ENCODE measurements around the gene TRAPPC8. TPM values are rescaled to one million over a fixed set of nuclear protein-coding genes. Genes with fewer than 3 reads are reported as not detected.

TRAPPC8 gene
- total and polyA plus RNA-seq, 2 of the 13 experiments (the other 11 are each of a cell fraction or from before 2014, with no cell fraction given), result 34.6 to 50.8 TPM

DNA sequence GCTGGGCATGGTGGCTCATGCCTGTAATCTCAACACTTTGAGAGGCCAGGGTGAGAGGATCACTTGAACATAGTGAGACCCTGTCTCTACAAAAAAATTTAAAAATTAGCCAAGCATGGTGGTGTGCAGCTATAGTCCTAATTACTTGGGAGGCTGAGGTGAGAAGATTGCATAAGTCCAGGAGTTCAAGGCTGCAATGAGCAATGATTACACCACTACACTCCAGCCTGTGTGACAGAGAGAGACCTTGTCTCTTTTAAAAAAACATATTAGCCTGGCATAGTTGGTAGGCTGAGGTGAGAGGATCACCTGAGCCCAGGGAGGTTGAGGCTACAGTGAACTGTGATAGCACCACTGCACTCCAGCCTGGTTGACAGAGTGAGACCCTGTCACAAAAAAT is 13.7 kb downstream of the TRAPPC8 start (continued):
- TF ChIP-seq, protein P1, sequence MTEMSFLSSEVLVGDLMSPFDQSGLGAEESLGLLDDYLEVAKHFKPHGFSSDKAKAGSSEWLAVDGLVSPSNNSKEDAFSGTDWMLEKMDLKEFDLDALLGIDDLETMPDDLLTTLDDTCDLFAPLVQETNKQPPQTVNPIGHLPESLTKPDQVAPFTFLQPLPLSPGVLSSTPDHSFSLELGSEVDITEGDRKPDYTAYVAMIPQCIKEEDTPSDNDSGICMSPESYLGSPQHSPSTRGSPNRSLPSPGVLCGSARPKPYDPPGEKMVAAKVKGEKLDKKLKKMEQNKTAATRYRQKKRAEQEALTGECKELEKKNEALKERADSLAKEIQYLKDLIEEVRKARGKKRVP (CRISPR knock-in tag; IDR thresholded peaks at IDR 0.05), result 0 out of 4 replicates have a peak, but pooled peaks of 1 of the 2 experiments have one; percentile 19
- TF ChIP-seq, protein P2, sequence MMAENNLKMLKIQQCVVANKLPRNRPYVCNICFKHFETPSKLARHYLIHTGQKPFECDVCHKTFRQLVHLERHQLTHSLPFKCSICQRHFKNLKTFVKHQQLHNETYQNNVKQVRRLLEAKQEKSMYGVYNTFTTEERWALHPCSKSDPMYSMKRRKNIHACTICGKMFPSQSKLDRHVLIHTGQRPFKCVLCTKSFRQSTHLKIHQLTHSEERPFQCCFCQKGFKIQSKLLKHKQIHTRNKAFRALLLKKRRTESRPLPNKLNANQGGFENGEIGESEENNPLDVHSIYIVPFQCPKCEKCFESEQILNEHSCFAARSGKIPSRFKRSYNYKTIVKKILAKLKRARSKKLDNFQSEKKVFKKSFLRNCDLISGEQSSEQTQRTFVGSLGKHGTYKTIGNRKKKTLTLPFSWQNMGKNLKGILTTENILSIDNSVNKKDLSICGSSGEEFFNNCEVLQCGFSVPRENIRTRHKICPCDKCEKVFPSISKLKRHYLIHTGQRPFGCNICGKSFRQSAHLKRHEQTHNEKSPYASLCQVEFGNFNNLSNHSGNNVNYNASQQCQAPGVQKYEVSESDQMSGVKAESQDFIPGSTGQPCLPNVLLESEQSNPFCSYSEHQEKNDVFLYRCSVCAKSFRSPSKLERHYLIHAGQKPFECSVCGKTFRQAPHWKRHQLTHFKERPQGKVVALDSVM (CRISPR knock-in tag; IDR thresholded peaks at IDR 0.05), result 0 out of 2 replicates have a peak, but pooled peaks have one; percentile 13
- TF ChIP-seq, protein P3, sequence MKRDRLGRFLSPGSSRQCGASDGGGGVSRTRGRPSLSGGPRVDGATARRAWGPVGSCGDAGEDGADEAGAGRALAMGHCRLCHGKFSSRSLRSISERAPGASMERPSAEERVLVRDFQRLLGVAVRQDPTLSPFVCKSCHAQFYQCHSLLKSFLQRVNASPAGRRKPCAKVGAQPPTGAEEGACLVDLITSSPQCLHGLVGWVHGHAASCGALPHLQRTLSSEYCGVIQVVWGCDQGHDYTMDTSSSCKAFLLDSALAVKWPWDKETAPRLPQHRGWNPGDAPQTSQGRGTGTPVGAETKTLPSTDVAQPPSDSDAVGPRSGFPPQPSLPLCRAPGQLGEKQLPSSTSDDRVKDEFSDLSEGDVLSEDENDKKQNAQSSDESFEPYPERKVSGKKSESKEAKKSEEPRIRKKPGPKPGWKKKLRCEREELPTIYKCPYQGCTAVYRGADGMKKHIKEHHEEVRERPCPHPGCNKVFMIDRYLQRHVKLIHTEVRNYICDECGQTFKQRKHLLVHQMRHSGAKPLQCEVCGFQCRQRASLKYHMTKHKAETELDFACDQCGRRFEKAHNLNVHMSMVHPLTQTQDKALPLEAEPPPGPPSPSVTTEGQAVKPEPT (CRISPR knock-in tag; IDR thresholded peaks at IDR 0.05; ENCODE audit: low read depth), result no peak
- no peak for TF ChIP-seq ZNF3 (CRISPR knock-in tag; IDR thresholded peaks at IDR 0.05)
- peak; percentile 82 for TF ChIP-seq CEBPB (IDR thresholded peaks at IDR 0.05; ENCODE audit: borderline replicate concordance, low read depth, low read length)
- peak; percentile 39; the same call in 1 of the 2 replicates for TF ChIP-seq HDAC2 (CRISPR knock-in tag; IDR thresholded peaks at IDR 0.05)
- no peak for TF ChIP-seq FLYWCH1 (CRISPR knock-in tag; IDR thresholded peaks at IDR 0.05)
- TF ChIP-seq ZFP62 (CRISPR knock-in tag; IDR thresholded peaks at IDR 0.05), result no peak
- no peak for TF ChIP-seq NFYC (CRISPR knock-in tag; IDR thresholded peaks at IDR 0.05)
- TF ChIP-seq, protein P4, sequence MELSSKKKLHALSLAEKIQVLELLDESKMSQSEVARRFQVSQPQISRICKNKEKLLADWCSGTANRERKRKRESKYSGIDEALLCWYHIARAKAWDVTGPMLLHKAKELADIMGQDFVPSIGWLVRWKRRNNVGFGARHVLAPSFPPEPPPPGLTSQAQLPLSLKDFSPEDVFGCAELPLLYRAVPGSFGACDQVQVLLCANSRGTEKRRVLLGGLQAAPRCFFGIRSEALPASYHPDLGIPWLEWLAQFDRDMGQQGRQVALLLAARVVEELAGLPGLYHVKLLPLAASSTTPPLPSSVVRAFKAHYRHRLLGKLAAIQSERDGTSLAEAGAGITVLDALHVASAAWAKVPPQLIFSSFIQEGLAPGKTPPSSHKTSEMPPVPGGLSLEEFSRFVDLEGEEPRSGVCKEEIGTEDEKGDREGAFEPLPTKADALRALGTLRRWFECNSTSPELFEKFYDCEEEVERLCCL (CRISPR knock-in tag; IDR thresholded peaks at IDR 0.05; ENCODE audit: borderline replicate concordance), result no peak
- no peak for TF ChIP-seq CENPX (CRISPR knock-in tag; IDR thresholded peaks at IDR 0.05)
- no peak for TF ChIP-seq HES4 (CRISPR knock-in tag; IDR thresholded peaks at IDR 0.05; ENCODE audit: borderline replicate concordance)
- no peak for TF ChIP-seq ZFX (CRISPR knock-in tag; IDR thresholded peaks at IDR 0.05; ENCODE audit: low read depth)
- no peak for TF ChIP-seq NFE2 (CRISPR knock-in tag; IDR thresholded peaks at IDR 0.05)
- TF ChIP-seq ZNF616 (CRISPR knock-in tag; IDR thresholded peaks at IDR 0.05; ENCODE audit: low read depth), result no peak
- TF ChIP-seq, protein P5, sequence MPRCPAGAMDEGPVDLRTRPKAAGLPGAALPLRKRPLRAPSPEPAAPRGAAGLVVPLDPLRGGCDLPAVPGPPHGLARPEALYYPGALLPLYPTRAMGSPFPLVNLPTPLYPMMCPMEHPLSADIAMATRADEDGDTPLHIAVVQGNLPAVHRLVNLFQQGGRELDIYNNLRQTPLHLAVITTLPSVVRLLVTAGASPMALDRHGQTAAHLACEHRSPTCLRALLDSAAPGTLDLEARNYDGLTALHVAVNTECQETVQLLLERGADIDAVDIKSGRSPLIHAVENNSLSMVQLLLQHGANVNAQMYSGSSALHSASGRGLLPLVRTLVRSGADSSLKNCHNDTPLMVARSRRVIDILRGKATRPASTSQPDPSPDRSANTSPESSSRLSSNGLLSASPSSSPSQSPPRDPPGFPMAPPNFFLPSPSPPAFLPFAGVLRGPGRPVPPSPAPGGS (CRISPR knock-in tag; IDR thresholded peaks at IDR 0.05), result no peak
- no peak for TF ChIP-seq ZNF44 (CRISPR knock-in tag; IDR thresholded peaks at IDR 0.05)
- TF ChIP-seq ZNF773 (CRISPR knock-in tag; IDR thresholded peaks at IDR 0.05; ENCODE audit: borderline replicate concordance), result no peak
- TF ChIP-seq THAP11 (CRISPR knock-in tag; IDR thresholded peaks at IDR 0.05), result no peak
- TF ChIP-seq ZFYVE20 (CRISPR knock-in tag; IDR thresholded peaks at IDR 0.05; ENCODE audit: borderline replicate concordance, low read depth), result no peak
- no peak for TF ChIP-seq MIER3 (CRISPR knock-in tag; IDR thresholded peaks at IDR 0.05; ENCODE audit: borderline replicate concordance)
- TF ChIP-seq ZFP82 (CRISPR knock-in tag; IDR thresholded peaks at IDR 0.05; ENCODE audit: borderline replicate concordance), result no peak
- TF ChIP-seq SNAI1 (CRISPR knock-in tag; IDR thresholded peaks at IDR 0.05; ENCODE audit: borderline replicate concordance), result no peak
- TF ChIP-seq SP1 (IDR thresholded peaks at IDR 0.05), result no peak
- TF ChIP-seq SP1 (CRISPR knock-in tag; IDR thresholded peaks at IDR 0.05), result no peak
